ENCODE results near the gene CRYGN.

DNA sequence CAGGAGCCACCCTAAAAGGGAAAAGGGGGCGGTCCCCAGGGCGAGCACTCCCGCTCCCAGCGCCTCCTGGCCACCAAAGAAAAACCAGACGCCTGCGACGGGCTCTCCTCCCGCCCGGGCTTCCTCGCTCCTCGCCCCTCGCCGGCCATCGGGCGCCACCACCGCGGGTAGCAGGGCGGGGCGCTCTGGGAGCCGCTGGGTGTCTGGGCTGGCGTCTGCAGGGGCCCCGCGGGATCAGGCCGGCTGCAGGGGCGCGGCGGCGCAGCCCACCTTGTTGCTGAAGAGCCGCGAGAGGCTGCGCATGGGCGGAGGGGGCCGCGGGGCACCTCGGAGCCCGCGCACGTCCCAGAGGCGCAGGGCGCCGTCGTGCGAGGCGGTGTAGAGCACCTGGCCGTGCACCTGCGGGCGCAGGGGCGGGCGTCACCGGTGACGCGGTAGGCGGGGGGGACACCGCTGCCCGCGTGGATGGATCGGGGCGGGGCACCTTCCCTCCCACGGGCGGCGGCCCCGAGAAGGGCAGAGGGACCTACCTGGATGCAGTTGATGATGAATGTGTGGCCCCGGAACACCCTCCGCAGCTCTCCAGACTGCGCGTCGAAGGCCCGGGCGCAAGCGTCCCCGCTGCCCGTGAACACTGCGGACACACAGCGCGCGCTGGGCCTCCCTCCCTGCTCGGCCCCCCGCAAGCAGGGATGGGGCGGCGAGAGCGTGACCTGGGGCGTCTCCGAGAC is 58.4 kb downstream of the CRYGN start:
- TF ChIP-seq, protein P1, sequence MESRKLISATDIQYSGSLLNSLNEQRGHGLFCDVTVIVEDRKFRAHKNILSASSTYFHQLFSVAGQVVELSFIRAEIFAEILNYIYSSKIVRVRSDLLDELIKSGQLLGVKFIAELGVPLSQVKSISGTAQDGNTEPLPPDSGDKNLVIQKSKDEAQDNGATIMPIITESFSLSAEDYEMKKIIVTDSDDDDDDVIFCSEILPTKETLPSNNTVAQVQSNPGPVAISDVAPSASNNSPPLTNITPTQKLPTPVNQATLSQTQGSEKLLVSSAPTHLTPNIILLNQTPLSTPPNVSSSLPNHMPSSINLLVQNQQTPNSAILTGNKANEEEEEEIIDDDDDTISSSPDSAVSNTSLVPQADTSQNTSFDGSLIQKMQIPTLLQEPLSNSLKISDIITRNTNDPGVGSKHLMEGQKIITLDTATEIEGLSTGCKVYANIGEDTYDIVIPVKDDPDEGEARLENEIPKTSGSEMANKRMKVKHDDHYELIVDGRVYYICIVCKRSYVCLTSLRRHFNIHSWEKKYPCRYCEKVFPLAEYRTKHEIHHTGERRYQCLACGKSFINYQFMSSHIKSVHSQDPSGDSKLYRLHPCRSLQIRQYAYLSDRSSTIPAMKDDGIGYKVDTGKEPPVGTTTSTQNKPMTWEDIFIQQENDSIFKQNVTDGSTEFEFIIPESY (IDR thresholded peaks at IDR 0.05; ENCODE audit: borderline replicate concordance, low read depth) = no peak
- TF ChIP-seq EP300 (IDR thresholded peaks at IDR 0.05; ENCODE audit: borderline replicate concordance in 1 of 2, low read depth in 1 of 2, low read length in 1 of 2) (no peak), CTCF (IDR thresholded peaks at IDR 0.05) (no peak), POLR2AphosphoS5 (IDR thresholded peaks at IDR 0.05; ENCODE audit: low read depth, low read length) (no peak), ELF1 (IDR thresholded peaks at IDR 0.05) (no peak)

All from SK-N-SH (cell line).